Type B pancreatic cell (in vitro differentiated cells): ENCODE results near the gene THUMPD2. TPM values are rescaled to one million over a fixed set of nuclear protein-coding genes. Genes with fewer than 3 reads are reported as not detected.
A peak's percentile ranks its signal among the peaks of the same experiment; 100 is the strongest.

ENCODE experiments used
- DNase-seq: peaks from one replicate; pipeline ENCODE4 v3.0.0; 2021; ENCODE audit warnings: mixed read lengths; ENCODE audit not compliant: unreplicated experiment; ENCODE audit errors: extremely low spot score
- H3K27ac Mint-ChIP-seq: 2 replicates; pipeline ENCODE4 v1.8.0; 2021; ENCODE audit warnings: mild to moderate bottlenecking, mixed read lengths
- H3K27me3 Mint-ChIP-seq: 2 replicates; pipeline ENCODE4 v1.8.0; 2021; ENCODE audit warnings: mixed read lengths
- H3K36me3 Mint-ChIP-seq: 2 replicates; pipeline ENCODE4 v1.8.0; 2021; ENCODE audit warnings: mixed read lengths
- H3K4me1 Mint-ChIP-seq: one replicate; pipeline ENCODE4 v1.8.0; 2021; ENCODE audit warnings: mixed read lengths; ENCODE audit not compliant: unreplicated experiment
- H3K4me3 Mint-ChIP-seq: 2 replicates; pipeline ENCODE4 v1.8.0; 2021; ENCODE audit warnings: mild to moderate bottlenecking, mixed read lengths
- H3K9me3 Mint-ChIP-seq: 2 replicates; pipeline ENCODE4 v1.8.0; 2021; ENCODE audit warnings: mixed read lengths
- total RNA-seq: library from RNA; stranded (reverse); gene quantifications from 2 replicates; pipeline ENCODE4 v1.2.1, GENCODE V29; 2021; ENCODE audit warnings: low replicate concordance
- TF ChIP-seq, protein P1 (sequence below): fragments of 200-600 bp; sonication (generic); conservative IDR thresholded peaks from 2 replicates; pipeline ENCODE4 v1.5.0; 2021; ENCODE audit warnings: antibody characterized with exemption, mild to moderate bottlenecking

Gene THUMPD2
- total RNA-seq, 1 donor from 2014 or later: 11.7 TPM

DNA sequence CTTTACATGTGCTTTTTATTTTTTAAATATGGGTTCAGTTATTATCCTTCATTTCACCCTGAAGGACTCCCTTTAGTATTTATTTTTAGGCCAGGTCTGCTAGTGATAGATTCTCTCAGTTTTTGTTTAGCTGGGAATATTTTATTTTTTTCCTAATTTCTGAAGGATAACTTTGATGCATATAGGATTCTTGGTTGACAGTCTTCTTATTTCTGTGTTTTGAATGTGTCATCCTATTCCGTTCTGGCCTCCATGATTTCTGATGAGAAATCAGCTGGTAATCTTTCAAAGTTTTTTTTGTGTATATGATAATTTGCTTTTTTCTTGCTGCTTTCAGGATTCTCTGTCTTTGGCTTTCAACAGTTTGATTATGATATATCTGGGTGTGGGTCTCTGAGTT is 77.9 kb downstream of the THUMPD2 start:
- Mint-ChIP-seq H3K36me3 (no peaks in the 10 kb centered on the region), H3K9me3 (no peaks in the 10 kb centered on the region), H3K27ac (no peak overlapping the region), H3K27me3 (no peaks in the 10 kb centered on the region), H3K4me1 (peaks cover 22% of the 10 kb centered on the region), H3K4me3 (no peak overlapping the region)
- TF ChIP-seq, protein P1, sequence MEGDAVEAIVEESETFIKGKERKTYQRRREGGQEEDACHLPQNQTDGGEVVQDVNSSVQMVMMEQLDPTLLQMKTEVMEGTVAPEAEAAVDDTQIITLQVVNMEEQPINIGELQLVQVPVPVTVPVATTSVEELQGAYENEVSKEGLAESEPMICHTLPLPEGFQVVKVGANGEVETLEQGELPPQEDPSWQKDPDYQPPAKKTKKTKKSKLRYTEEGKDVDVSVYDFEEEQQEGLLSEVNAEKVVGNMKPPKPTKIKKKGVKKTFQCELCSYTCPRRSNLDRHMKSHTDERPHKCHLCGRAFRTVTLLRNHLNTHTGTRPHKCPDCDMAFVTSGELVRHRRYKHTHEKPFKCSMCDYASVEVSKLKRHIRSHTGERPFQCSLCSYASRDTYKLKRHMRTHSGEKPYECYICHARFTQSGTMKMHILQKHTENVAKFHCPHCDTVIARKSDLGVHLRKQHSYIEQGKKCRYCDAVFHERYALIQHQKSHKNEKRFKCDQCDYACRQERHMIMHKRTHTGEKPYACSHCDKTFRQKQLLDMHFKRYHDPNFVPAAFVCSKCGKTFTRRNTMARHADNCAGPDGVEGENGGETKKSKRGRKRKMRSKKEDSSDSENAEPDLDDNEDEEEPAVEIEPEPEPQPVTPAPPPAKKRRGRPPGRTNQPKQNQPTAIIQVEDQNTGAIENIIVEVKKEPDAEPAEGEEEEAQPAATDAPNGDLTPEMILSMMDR: no peak
- no peak for DNase-seq

- H3K27ac Mint-ChIP-seq: peak overlapping the region; percentile 19
- no peaks in the 10 kb centered on the region for H3K36me3 Mint-ChIP-seq
- no peaks in the 10 kb centered on the region for H3K27me3 Mint-ChIP-seq
- no peak for DNase-seq
- H3K4me1 Mint-ChIP-seq: peaks cover 21% of the 10 kb centered on the region
- no peak overlapping the region for H3K4me3 Mint-ChIP-seq
- H3K9me3 Mint-ChIP-seq: no peaks in the 10 kb centered on the region
- TF ChIP-seq, protein P1: no peak
Measured at GRCh38 chr2:39697454-39697853, 81.6 kb downstream of the THUMPD2 start.

GRCh38 chr2:39696838-39697237 is 82.2 kb downstream of the THUMPD2 start:
- no peak overlapping the region for H3K27ac Mint-ChIP-seq
- no peak for DNase-seq

DNA sequence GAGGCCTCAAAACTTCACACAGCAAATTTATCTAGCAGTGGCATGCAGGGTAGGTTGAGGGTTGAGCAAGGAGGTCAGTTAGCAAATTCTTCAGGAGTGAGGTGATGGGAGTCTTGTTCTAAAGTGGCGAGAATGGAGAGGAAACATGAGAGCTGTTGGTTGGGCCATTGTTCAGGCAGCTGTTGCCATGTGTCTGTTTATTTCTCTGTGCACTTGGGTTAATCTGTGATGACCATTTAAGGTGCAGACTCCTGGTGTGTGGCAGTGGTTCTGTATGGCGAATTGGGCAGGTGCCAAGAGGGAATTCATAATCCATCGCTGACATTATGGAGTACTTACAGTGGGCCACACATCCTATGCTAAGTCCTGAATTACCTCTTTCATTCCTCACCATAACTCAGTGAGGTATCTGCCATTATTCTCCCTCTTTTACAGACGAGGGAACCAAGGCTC is 82.9 kb downstream of the THUMPD2 start:
- no peak for DNase-seq
- Mint-ChIP-seq H3K36me3 (no peaks in the 10 kb centered on the region), H3K4me3 (no peak overlapping the region), H3K27ac (peak overlapping the region; percentile 38), H3K9me3 (no peaks in the 10 kb centered on the region), H3K27me3 (no peaks in the 10 kb centered on the region), H3K4me1 (peaks cover 21% of the 10 kb centered on the region)
- TF ChIP-seq, protein P1: no peak

More at GRCh38 chr2:39696838-39697237, 82.2 kb downstream of the THUMPD2 start:
- Mint-ChIP-seq H3K4me3 (no peak overlapping the region), H3K9me3 (no peaks in the 10 kb centered on the region), H3K4me1 (peaks cover 21% of the 10 kb centered on the region), H3K36me3 (no peaks in the 10 kb centered on the region), H3K27me3 (no peaks in the 10 kb centered on the region)
- TF ChIP-seq, protein P1: peak; percentile 57

DNA sequence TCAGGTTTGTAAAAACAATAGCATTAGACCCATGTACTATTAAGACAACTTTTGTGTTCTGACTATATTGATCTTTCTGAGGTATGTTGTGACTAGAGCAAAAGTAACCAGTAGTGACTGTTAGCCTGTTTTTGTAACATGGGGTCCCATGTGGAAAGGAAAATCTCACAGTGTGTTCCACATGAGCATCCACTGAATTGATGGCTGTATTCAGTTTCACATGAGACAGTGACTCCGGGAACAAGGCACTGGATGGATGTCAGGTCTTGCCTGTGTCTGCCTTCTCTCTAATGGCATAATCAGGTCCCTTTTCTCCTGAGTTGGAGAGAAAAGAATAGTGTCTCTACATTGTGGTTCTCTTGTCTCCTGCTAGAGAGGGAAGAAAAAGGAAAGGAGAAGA is 85.8 kb downstream of the THUMPD2 start:
- Mint-ChIP-seq H3K9me3 (peaks cover 5% of the 10 kb centered on the region), H3K4me1 (peaks cover 21% of the 10 kb centered on the region), H3K27ac (no peak overlapping the region), H3K27me3 (no peaks in the 10 kb centered on the region), H3K36me3 (peaks cover 3% of the 10 kb centered on the region), H3K4me3 (no peak overlapping the region)
- TF ChIP-seq, protein P1: no peak
- no peak for DNase-seq

GRCh38 chr2:39689876-39690275 is 89.2 kb downstream of the THUMPD2 start:
- Mint-ChIP-seq H3K4me1 (peaks cover 4% of the 10 kb centered on the region), H3K27ac (no peak overlapping the region), H3K27me3 (no peaks in the 10 kb centered on the region), H3K9me3 (peaks cover 5% of the 10 kb centered on the region), H3K4me3 (no peak overlapping the region), H3K36me3 (peaks cover 3% of the 10 kb centered on the region)
- DNase-seq: no peak
- TF ChIP-seq, protein P1: no peak
